SK-N-SH (cell line): ENCODE data around the gene PTK7. TPM values are rescaled to one million over a fixed set of nuclear protein-coding genes. Genes with fewer than 3 reads are reported as not detected.

Experiments
- CTCF ChIA-PET: fragments of 300-600, 350-600 bp; formaldehyde crosslinking; extraction: SDS; loops from one replicate; lab custom pipeline; 2021; lab: Yijun Ruan, JAX
- POLR2A ChIA-PET: fragments of 350-600 bp; sonication (Branson Sonifier 250); formaldehyde crosslinking; extraction: SDS; loops from one replicate; lab custom pipeline; 2020; ENCODE audit warnings: antibody characterized with exemption, inconsistent platforms; lab: Yijun Ruan, JAX
- DNase-seq: peaks from one replicate; pipeline ENCODE4 v3.0.0; 2012
- H2AFZ ChIP-seq: fragments of 200-600 bp; sonication (generic); 2 replicates; pipeline ENCODE4 v1.8.1; 2016; ENCODE audit warnings: antibody characterized with exemption, mild to moderate bottlenecking, low read depth
- H3F3A ChIP-seq: fragments of 200-600 bp; sonication (generic); replicated peaks from 2 replicates; pipeline ENCODE3; 2016; ENCODE audit warnings: antibody characterized with exemption, mild to moderate bottlenecking; ENCODE audit not compliant: insufficient read depth
- H3K27ac ChIP-seq, 2 experiments: fragments of 200-500 bp in 1 of 2; fragments of 200-600 bp in 1 of 2; sonication (Bioruptor generic) in 1 of 2; sonication (generic), shearing (Covaris generic) in 1 of 2; 2 replicates each; pipeline versions ENCODE4 v1.5.1 to v1.6.1; 2014 to 2016; ENCODE audit warnings: low read depth in 2 of 2, inconsistent platforms in 1 of 2, low read length in 1 of 2, mild to moderate bottlenecking in 1 of 2, mixed read lengths in 1 of 2
- H3K27me3 ChIP-seq: fragments of 200-600 bp; sonication (generic), shearing (Covaris generic); 2 replicates; pipeline ENCODE4 v1.6.1; 2016; ENCODE audit warnings: mixed run types; ENCODE audit not compliant: insufficient read depth
- H3K36me3 ChIP-seq, 2 experiments: fragments of 200-500 bp in 1 of 2; fragments of 200-600 bp in 1 of 2; sonication (Bioruptor generic) in 1 of 2; sonication (generic) in 1 of 2; replicated peaks in 1 of 2; 2 replicates each; pipeline versions ENCODE3 to v1.5.1; 2014 to 2016; ENCODE audit warnings: low read length in 1 of 2, mild to moderate bottlenecking in 1 of 2; ENCODE audit not compliant: insufficient read depth in 2 of 2, control insufficient read depth in 1 of 2
- H3K4me1 ChIP-seq, 2 experiments: fragments of 200-500 bp in 1 of 2; fragments of 200-600 bp in 1 of 2; sonication (Bioruptor generic) in 1 of 2; sonication (generic), shearing (Covaris generic) in 1 of 2; 2 replicates each; pipeline versions ENCODE4 v1.5.1 to v1.6.1; 2014 to 2016; ENCODE audit warnings: low read depth in 1 of 2, low read length in 1 of 2, mixed run types in 1 of 2; ENCODE audit not compliant: insufficient read depth in 2 of 2, control insufficient read depth in 1 of 2
- H3K4me2 ChIP-seq: fragments of 200-600 bp; sonication (generic), shearing (Covaris generic); 2 replicates; pipeline ENCODE4 v1.6.1; 2017; ENCODE audit warnings: mixed run types
- H3K4me3 ChIP-seq, 2 experiments: fragments of 200-500 bp in 1 of 2; fragments of 200-600 bp in 1 of 2; sonication (Bioruptor generic) in 1 of 2; sonication (generic), shearing (Covaris generic) in 1 of 2; 2 replicates each; pipeline versions ENCODE4 v1.5.1 to v1.8.1; 2014 to 2016; ENCODE audit warnings: low read depth in 2 of 2, inconsistent platforms in 1 of 2, low read length in 1 of 2, mild to moderate bottlenecking in 1 of 2, mixed read lengths in 1 of 2, moderate library complexity in 1 of 2
- H3K79me2 ChIP-seq: fragments of 200-600 bp; sonication (generic); 2 replicates; pipeline ENCODE4 v1.8.1; 2017; ENCODE audit warnings: mild to moderate bottlenecking; ENCODE audit not compliant: insufficient read depth
- H3K9ac ChIP-seq: fragments of 200-600 bp; sonication (generic); 2 replicates; pipeline ENCODE4 v1.6.1; 2017; ENCODE audit warnings: mixed run types
- H3K9me2 ChIP-seq: fragments of 200-600 bp; sonication (generic); 2 replicates; pipeline ENCODE4 v1.6.1; 2017; ENCODE audit warnings: mixed run types
- H3K9me3 ChIP-seq: fragments of 200-600 bp; sonication (generic); 2 replicates; pipeline ENCODE4 v1.6.1; 2017; ENCODE audit warnings: mixed run types, mild to moderate bottlenecking, moderate library complexity
- H4K20me1 ChIP-seq: fragments of 200-600 bp; sonication (generic); 2 replicates; pipeline ENCODE4 v1.6.1; 2017; ENCODE audit warnings: mild to moderate bottlenecking, mixed run types; ENCODE audit not compliant: insufficient read depth
- ELF1 ChIP-seq: IDR thresholded peaks from 2 replicates; pipeline ENCODE4 v1.4.0; 2012
- FOSL2 ChIP-seq: IDR thresholded peaks from 2 replicates; pipeline ENCODE4 v1.4.0; 2012; ENCODE audit warnings: low read depth, mild to moderate bottlenecking, moderate library complexity, borderline replicate concordance
- GABPA ChIP-seq: IDR thresholded peaks from 2 replicates; pipeline ENCODE4 v1.4.0; 2012; ENCODE audit warnings: low read depth, mild to moderate bottlenecking
- GATA2 ChIP-seq: sonication (generic); formaldehyde crosslinking; IDR thresholded peaks from 2 replicates; pipeline ENCODE4 v1.5.0; 2020; ENCODE audit warnings: mild to moderate bottlenecking, missing genetic modification reagents
- NFIC ChIP-seq: IDR thresholded peaks from 2 replicates; pipeline ENCODE4 v1.4.0; 2012; ENCODE audit warnings: borderline replicate concordance
- NRF1 ChIP-seq: IDR thresholded peaks from 2 replicates; pipeline ENCODE4 v1.6.1; 2012; ENCODE audit warnings: low read depth, mild to moderate bottlenecking, low read length
- POLR2AphosphoS5 ChIP-seq: IDR thresholded peaks from 2 replicates; pipeline ENCODE4 v1.6.1; 2012; ENCODE audit warnings: low read depth, low read length
- RAD21 ChIP-seq: IDR thresholded peaks from 2 replicates; pipeline ENCODE4 v1.6.1; 2012; ENCODE audit warnings: mild to moderate bottlenecking, low read length
- SIN3A ChIP-seq: IDR thresholded peaks from 2 replicates; pipeline ENCODE4 v1.6.1; 2012; ENCODE audit warnings: low read depth, mild to moderate bottlenecking, low read length, moderate library complexity, borderline replicate concordance
- SMC3 ChIP-seq: IDR thresholded peaks from 2 replicates; pipeline ENCODE4 v1.6.1; 2012; ENCODE audit warnings: low read depth, low read length, improper control_type of control experiment
- TAF1 ChIP-seq: IDR thresholded peaks from 2 replicates; pipeline ENCODE4 v1.6.1; 2012; ENCODE audit warnings: low read depth, mild to moderate bottlenecking, low read length, moderate library complexity, borderline replicate concordance
- TEAD4 ChIP-seq: IDR thresholded peaks from 2 replicates; pipeline ENCODE4 v1.4.0; 2012; ENCODE audit warnings: mild to moderate bottlenecking, borderline replicate concordance; ENCODE audit not compliant: insufficient read depth
- YY1 ChIP-seq: IDR thresholded peaks from 2 replicates; pipeline ENCODE4 v1.4.0; 2012; ENCODE audit warnings: low read depth, mild to moderate bottlenecking
- WGBS: methylation state at CpG from one replicate; pipeline ENCODE4 v1.1.6; 2017; ENCODE audit warnings: low lambda C conversion rate; 5-methylcytosine and 5-hydroxymethylcytosine counted together
- polyA plus RNA-seq, 3 experiments: library from polyadenylated mRNA; depleted of rRNA; stranded (reverse); fragments of >200 nt; gene quantifications; 2 replicates each; pipeline ENCODE4 v1.2.3, GENCODE V29; 2012
- TF ChIP-seq, protein P1 (sequence below): IDR thresholded peaks from 2 replicates; pipeline ENCODE4; 2012
- TF ChIP-seq, protein P2 (sequence below): IDR thresholded peaks from 2 replicates; pipeline ENCODE4 v1.6.1; 2012; ENCODE audit warnings: mild to moderate bottlenecking, low read depth, low read length, moderate library complexity
- TF ChIP-seq, protein P3 (sequence below): IDR thresholded peaks from 2 replicates; pipeline ENCODE4 v1.4.0; 2012; ENCODE audit warnings: low read depth, borderline replicate concordance

Gene PTK7
- polyA plus RNA-seq, 1 of the 3 experiments (the other 2 are of a cell fraction) = 105 TPM

DNA sequence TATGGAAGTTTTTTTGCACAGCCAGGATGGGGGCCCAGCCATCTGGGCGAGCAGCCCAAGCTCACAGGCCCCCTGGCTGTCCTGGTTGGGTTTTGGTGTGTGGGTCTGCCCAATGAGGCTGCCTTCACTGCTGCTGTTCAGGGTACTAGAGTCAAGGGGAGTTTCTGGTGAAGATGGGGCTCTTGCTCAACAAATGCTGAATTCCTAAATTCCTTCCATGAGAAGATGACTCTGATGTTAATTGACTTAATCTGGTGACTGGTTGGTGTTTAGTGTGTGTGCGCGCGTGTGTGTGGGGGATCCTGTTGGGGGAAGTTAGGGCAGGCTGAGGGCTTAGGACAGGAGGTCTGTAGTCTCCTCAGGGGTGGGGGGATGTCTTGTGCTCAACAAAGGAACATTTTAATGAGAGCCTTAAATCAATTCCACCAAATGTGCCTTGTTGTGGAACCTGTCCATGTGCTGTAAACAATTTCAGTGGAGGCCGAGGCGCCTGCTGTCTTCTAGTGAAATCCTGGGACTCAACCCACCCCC lies 1.9 kb downstream of the PTK7 start:
- Histone ChIP-seq H3K9ac (peak overlapping the region; percentile 96), H3K4me2 (peak overlapping the region; percentile 93)
- no peak for TF ChIP-seq NFIC
- TF ChIP-seq FOSL2 = no peak
- TF ChIP-seq NRF1 = no peak
- no peak for TF ChIP-seq GABPA
- no peak for TF ChIP-seq SMC3
- no peak for TF ChIP-seq RAD21
- TF ChIP-seq, protein P1, sequence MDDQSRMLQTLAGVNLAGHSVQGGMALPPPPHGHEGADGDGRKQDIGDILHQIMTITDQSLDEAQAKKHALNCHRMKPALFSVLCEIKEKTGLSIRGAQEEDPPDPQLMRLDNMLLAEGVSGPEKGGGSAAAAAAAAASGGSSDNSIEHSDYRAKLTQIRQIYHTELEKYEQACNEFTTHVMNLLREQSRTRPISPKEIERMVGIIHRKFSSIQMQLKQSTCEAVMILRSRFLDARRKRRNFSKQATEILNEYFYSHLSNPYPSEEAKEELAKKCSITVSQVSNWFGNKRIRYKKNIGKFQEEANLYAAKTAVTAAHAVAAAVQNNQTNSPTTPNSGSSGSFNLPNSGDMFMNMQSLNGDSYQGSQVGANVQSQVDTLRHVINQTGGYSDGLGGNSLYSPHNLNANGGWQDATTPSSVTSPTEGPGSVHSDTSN = no peak
- TF ChIP-seq, protein P2, sequence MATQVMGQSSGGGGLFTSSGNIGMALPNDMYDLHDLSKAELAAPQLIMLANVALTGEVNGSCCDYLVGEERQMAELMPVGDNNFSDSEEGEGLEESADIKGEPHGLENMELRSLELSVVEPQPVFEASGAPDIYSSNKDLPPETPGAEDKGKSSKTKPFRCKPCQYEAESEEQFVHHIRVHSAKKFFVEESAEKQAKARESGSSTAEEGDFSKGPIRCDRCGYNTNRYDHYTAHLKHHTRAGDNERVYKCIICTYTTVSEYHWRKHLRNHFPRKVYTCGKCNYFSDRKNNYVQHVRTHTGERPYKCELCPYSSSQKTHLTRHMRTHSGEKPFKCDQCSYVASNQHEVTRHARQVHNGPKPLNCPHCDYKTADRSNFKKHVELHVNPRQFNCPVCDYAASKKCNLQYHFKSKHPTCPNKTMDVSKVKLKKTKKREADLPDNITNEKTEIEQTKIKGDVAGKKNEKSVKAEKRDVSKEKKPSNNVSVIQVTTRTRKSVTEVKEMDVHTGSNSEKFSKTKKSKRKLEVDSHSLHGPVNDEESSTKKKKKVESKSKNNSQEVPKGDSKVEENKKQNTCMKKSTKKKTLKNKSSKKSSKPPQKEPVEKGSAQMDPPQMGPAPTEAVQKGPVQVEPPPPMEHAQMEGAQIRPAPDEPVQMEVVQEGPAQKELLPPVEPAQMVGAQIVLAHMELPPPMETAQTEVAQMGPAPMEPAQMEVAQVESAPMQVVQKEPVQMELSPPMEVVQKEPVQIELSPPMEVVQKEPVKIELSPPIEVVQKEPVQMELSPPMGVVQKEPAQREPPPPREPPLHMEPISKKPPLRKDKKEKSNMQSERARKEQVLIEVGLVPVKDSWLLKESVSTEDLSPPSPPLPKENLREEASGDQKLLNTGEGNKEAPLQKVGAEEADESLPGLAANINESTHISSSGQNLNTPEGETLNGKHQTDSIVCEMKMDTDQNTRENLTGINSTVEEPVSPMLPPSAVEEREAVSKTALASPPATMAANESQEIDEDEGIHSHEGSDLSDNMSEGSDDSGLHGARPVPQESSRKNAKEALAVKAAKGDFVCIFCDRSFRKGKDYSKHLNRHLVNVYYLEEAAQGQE = 0 out of 2 replicates have a peak, but pooled peaks have one; percentile 23
- TF ChIP-seq, all 33 proteins: peak for 1
- ChIA-PET CTCF (interaction anchor here (1.1 to 4.4 kb wide), 4 partner anchors 19 to 177 kb away, joined by 3 to 29 read pairs (median 9); no protein-coding TSS in a partner anchor), POLR2A (interaction anchor here (0.9 to 2.6 kb wide), 3 partner anchors 12 to 45 kb away, joined by 4 to 21 read pairs (median 11); no protein-coding TSS in a partner anchor)
- Histone ChIP-seq H3K36me3 (peaks cover 0 to 4% of the 10 kb centered on the region in 2 experiments), H3K27ac (peak overlapping the region; percentile 71 to 86; a peak in 3 of 4 replicates), H3K27me3 (no peaks in the 10 kb centered on the region), H3F3A (no peaks in the 10 kb centered on the region), H3K9me2 (no peaks in the 10 kb centered on the region), H3K4me3 (peak overlapping the region; percentile 81 to 90), H3K4me1 (peaks cover 14 to 23% of the 10 kb centered on the region in 2 experiments; a peak in 2 of 4 replicates), H3K9me3 (no peaks in the 10 kb centered on the region), H2AFZ (no peak overlapping the region), H4K20me1 (peaks cover 30% of the 10 kb centered on the region; the same call in 1 of the 2 replicates), H3K79me2 (peaks cover 68% of the 10 kb centered on the region)
- peak; percentile 59 for DNase-seq
- 84% methylated on average over 6 of the region's 6 CpGs for WGBS

DNA sequence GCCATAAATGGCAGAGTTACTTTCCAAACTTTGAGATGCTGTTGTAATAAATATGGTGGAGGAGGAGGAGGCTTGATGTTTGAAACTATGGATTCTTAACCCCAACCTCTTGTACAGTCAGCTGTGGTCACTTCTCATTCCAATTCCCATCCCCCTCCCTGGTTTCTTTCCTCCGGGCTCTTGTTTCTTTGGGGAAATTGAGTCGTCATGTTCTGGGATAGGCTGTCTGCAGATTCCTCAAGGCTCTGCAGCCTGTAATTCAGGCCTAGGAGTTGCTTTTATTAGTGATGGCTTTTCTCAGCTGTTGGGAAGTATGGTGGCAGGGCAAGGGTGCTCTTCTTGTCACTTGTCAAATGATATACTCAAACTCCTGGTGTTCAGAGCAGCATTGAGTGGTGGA lies 2.6 kb downstream of the PTK7 start:
- Histone ChIP-seq H4K20me1 (peaks cover 35% of the 10 kb centered on the region; the same call in 1 of the 2 replicates), H3K9me2 (no peaks in the 10 kb centered on the region), H3K4me3 (no peak overlapping the region), H3K9ac (no peak overlapping the region), H3K27ac (no peak overlapping the region), H3K79me2 (peaks cover 74% of the 10 kb centered on the region), H3K36me3 (peaks cover 0 to 1% of the 10 kb centered on the region in 2 experiments), H2AFZ (no peak overlapping the region), H3K4me1 (peaks cover 14 to 23% of the 10 kb centered on the region in 2 experiments; a peak in 2 of 4 replicates), H3K9me3 (no peaks in the 10 kb centered on the region), H3K4me2 (no peak overlapping the region), H3F3A (no peaks in the 10 kb centered on the region), H3K27me3 (no peaks in the 10 kb centered on the region)
- TF ChIP-seq POLR2AphosphoS5 (no peak), TEAD4 (no peak), YY1 (no peak), ELF1 (no peak), TAF1 (no peak), SIN3A (no peak), GATA2 (CRISPR knock-in tag) (no peak)
- TF ChIP-seq, protein P3, sequence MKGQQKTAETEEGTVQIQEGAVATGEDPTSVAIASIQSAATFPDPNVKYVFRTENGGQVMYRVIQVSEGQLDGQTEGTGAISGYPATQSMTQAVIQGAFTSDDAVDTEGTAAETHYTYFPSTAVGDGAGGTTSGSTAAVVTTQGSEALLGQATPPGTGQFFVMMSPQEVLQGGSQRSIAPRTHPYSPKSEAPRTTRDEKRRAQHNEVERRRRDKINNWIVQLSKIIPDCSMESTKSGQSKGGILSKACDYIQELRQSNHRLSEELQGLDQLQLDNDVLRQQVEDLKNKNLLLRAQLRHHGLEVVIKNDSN = no peak
- no peak for DNase-seq
- ChIA-PET CTCF (interaction anchor here (1.1 kb wide), 1 partner anchor 42 kb away, joined by 3 read pairs; no protein-coding TSS in a partner anchor), POLR2A (no interaction called here)
- WGBS = 90% methylated on average over 2 of the region's 2 CpGs
